Right lobe of liver (tissue), 4 donors: ENCODE measurements around the gene DCST1.

Experiments
- CTCF ChIP-seq, 4 donors: fragments of 200-600 bp in 3 of 4; fragments of 450-650 bp in 1 of 4; IDR thresholded peaks; one replicate each; pipeline versions ENCODE4 v1.5.1 to v1.8.0; 2016 to 2022; ENCODE audit warnings: antibody characterized with exemption in 4 of 4, mild to moderate bottlenecking in 2 of 4
- POLR2A ChIP-seq: fragments of 450-650 bp; IDR thresholded peaks from one replicate; pipeline ENCODE4 v1.6.1; 2017; ENCODE audit warnings: antibody characterized with exemption, mild to moderate bottlenecking
- donor health status: DM: no; HTN: no; CAD: no.
- donor health status: DM: no; HTN: no; CAD: no.
- donor health status: DM: no; HTN: yes; CAD: no.

GRCh38 chr1:155060736-155061135 lies 27.1 kb downstream of the DCST1 start:
- TF ChIP-seq CTCF (IDR thresholded peaks at IDR 0.05) (no peak), POLR2A (no peak)
